Stomach (tissue), 4 donors: ENCODE data around the gene DCLK1.

Experiments
- EP300 ChIP-seq: sonication (generic); formaldehyde crosslinking; IDR thresholded peaks from one replicate; pipeline ENCODE4 v1.6.1; 2017; ENCODE audit warnings: antibody characterized with exemption
- POLR2A ChIP-seq, 4 donors: fragments of 450-650 bp; IDR thresholded peaks; one replicate each; pipeline ENCODE4 v1.6.1; 2016; ENCODE audit warnings: antibody characterized with exemption in 4 of 4, control low read depth in 2 of 4, mild to moderate bottlenecking in 1 of 4, moderate library complexity in 1 of 4
- TF ChIP-seq, protein P1 (sequence below), 7 experiments: fragments of 450-650 bp in 4 of 7; fragments of 200-600 bp in 3 of 7; sonication (generic) in 3 of 7; IDR thresholded peaks; one replicate each; pipeline ENCODE4 v1.5.1; 2016 to 2019; ENCODE audit warnings: antibody characterized with exemption in 7 of 7, control low read depth in 2 of 7, mild to moderate bottlenecking in 1 of 7

DNA sequence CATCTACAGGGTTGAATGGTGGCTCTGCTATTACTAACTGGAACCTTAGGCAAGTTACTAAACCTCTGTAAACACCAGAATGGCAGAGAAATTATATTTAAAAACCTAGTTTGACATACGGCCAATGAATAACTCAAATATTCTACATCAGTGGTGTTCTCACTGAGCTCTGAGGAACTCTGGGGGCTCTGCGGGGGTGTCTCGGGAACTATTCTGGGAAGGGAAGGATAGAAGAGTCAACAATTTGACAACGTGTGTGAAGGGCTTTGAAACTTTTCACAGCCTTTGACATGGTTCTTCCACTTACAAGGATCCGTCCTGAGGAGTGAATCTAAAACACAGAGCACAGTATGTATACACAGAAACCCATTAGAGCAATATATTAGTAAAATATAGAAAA lies 44.4 kb upstream of the DCLK1 start:
- TF ChIP-seq, protein P1, sequence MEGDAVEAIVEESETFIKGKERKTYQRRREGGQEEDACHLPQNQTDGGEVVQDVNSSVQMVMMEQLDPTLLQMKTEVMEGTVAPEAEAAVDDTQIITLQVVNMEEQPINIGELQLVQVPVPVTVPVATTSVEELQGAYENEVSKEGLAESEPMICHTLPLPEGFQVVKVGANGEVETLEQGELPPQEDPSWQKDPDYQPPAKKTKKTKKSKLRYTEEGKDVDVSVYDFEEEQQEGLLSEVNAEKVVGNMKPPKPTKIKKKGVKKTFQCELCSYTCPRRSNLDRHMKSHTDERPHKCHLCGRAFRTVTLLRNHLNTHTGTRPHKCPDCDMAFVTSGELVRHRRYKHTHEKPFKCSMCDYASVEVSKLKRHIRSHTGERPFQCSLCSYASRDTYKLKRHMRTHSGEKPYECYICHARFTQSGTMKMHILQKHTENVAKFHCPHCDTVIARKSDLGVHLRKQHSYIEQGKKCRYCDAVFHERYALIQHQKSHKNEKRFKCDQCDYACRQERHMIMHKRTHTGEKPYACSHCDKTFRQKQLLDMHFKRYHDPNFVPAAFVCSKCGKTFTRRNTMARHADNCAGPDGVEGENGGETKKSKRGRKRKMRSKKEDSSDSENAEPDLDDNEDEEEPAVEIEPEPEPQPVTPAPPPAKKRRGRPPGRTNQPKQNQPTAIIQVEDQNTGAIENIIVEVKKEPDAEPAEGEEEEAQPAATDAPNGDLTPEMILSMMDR (IDR thresholded peaks at IDR 0.05) = no peak
- TF ChIP-seq EP300 (no peak), POLR2A (IDR thresholded peaks at IDR 0.05) (no peak)
